ENCODE measurements around the gene MAGI2. TPM values are rescaled to one million over a fixed set of nuclear protein-coding genes. Genes with fewer than 3 reads are reported as not detected.

The MAGI2 gene
- total RNA-seq, 1 donor from 2014 or later: 8.0 TPM

GRCh38 chr7:78222001-78222751 is 1231.3 kb downstream of the MAGI2 start:
- no peak for DNase-seq

DNA sequence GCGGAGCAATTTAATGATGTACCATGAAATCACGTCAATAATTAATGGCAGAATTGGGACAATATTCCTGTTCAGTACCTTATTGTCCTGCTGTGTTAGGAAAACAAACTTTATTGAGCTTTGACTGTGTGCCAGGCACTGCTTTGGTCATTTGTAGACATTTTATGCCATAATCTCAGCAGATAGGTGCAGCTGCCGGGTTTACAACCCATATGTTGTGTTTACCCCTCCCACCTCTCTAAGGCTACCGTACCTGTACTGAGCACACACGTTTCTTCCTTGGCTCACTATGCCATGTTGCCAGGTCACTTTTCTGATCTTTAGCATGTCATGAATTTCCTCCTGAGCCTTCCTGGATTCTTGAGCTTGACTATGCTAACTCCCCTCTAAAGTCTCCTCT is 1232.7 kb downstream of the MAGI2 start:
- no peak for DNase-seq

GRCh38 chr7:78218876-78219275 is 1234.6 kb downstream of the MAGI2 start:
- no peak for DNase-seq

DNA sequence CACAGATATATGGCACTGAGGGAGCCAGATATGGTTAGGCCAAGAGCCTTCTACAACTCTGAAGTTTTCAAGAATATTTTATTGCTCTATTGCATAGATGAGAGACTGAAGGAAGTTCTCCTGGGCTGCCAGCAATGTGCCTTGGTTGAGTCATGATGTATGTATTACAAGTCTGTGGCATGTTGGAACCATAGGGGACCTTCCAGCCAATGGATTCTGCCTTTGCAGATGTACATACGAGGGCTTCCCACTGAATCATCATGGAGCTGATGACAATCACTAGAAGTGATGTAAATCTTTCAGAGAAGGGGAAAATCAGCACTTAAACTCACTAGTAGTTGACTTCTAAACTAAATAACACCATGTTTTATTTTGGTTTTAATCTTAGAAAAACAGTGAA is 1235.4 kb downstream of the MAGI2 start:
- no peak for DNase-seq

DNA sequence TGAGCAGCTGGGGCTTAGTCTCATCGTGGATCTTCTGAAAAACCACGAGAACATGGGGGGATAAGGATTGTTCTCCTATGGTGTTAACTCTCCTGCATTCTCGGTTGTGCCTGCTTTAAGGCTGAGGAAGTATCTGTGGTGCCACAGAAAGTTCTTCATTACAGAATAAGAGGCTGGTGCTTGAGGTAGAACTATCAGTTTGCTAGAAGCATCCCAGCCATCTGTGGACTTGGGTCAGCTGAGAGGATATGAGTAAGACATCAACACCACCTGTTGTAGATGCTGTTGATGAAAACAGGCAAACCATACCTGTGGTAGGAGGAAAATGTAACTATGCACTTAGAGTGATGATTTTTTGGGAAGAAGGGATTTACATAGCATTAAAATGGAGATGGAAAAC is 1238.3 kb downstream of the MAGI2 start:
- DNase-seq: no peak

DNA sequence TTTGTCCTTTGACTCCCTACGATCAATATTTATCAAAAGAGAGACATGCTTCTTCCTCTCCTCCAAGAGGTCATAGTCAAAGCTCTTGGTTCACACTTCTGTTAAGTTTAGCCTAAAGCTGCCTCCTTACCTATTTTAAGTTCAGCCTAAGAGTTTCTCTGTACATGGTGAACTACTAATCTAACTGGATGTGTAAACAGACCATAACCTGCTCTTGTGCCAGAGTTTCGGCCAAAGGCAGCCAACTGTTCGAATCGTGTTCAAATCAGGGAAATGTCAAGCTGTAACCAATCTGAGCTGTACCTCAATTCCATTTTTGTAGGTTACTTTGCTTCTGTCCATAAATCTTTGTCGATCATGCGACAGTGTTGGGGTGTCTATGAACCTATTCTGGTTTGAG is 1240.1 kb downstream of the MAGI2 start:
- DNase-seq: no peak

- DNase-seq: no peak
Observed at GRCh38 chr7:78212476-78213060, 1240.9 kb downstream of the MAGI2 start.

GRCh38 chr7:78207269-78207668 is 1246.2 kb downstream of the MAGI2 start:
- no peak for DNase-seq

DNA sequence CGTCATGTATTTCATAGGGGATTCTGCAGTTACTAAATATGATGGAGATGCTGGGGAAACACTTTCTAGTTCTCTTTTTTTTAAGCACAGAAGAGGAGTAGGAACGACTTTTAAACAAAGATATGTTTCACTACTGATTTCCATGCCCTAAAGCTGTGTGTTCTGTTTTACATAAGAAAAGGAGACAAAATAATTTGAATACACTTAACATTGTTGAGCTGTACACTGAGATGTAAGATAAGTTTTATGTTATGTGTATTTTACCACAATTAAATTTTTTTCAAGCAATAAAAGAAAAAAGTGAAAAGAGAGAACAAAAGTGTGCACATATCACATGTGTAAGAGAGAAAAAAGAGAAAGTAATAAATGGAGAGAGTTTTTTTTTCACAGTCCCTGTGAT is 1246.7 kb downstream of the MAGI2 start:
- DNase-seq: no peak

DNA sequence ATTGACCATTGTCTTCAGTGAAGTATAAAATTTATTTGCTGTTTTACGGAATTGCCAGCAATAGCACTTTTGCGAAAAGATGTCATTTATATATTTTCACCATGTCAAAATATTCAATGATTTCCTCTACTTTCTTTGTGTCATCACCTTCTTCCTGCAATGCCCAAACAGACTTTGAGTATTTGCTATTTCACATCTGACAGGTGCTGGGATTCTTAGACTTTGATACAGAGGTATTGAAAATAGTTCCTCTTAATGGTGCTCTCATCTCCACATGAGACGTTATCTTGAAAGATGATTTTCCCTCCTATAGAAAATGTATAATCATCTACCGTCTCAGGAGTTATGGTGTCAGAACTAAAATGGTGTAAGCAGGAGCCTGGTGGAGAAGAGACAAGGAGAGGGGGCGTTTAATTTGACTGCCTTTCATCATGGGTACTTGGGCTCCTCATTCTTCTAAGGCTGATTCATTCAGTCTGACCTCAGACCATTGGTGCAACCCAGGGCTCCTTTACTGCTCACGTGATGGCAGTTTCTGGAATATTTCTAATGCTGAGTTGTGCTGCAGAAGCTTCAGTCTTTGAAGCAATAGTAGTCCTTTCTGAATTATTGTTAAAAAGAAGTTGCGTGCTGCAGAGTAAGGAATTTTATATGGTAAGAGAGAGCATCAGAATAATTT is 1250.3 kb downstream of the MAGI2 start:
- no peak for DNase-seq

DNA sequence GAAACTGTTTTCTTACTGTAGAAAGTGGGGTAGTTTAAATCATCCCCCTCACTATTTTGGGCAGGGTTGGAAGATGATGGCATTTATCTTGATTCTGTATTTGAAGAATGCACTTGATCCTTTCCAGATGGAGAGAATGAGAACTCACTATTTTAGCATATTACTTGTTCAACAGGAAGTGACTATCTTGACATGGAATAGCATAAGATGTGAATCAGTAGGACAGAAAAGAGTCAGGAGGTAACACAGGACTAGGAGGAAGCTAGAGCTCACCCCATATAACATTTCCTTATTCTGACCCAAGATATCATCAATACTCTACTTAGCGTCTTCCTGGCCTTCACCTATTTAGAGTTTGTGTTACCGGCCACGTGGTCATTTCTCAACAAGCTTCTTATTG is 1254.7 kb downstream of the MAGI2 start:
- no peak for DNase-seq

GRCh38 chr7:78197447-78197846 is 1256.0 kb downstream of the MAGI2 start:
- no peak for DNase-seq

GRCh38 chr7:78195281-78195680 is 1258.2 kb downstream of the MAGI2 start:
- no peak for DNase-seq

- no peak for DNase-seq
Observed at GRCh38 chr7:78194611-78195010, 1258.9 kb downstream of the MAGI2 start.

DNA sequence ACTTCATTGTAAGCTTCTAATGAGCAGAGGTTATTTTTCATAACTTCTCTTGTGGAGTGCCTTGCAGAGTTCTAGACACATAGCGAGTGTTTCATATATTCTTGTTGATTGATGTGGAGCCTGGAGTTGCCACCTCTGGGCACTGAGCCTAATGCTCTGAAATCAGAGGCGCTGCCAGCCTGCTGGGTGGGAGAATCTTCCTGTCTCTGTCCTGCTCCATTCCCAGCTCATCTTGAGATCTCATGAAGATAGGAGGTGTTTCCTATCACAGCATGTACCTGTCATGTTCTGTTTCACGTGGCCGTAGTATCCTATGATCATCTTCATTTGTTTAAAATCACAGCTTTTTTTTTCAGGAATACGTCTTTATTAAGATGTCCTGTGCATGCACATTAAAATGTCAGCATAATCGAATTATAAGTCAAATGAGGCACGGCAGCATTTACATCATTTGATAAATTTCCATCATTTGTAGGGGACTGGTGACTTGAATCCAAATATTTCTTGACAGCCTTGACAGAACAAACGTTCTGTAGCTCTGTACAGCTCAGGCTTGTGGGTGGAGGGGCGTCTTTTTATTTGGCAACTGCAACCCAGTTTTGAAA is 1261.9 kb downstream of the MAGI2 start:
- no peak for DNase-seq

DNA sequence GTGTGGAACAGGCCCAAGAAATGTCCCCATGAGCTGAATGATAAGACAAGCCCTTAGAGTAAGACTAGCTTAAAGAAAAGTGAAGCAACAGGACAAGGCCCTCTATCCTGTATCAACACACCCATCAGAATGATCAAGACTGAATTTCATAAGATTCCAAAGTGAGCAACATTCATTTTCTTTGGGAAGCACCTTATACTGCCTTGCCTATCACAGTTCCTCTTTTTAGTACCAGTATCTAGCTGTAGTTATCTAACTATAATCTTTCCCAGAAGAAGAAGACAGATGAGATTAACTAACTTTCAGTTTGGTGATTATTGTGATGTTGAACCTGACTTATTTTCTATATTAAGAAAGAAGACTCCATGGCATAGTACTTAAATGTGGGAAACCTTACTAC is 1263.7 kb downstream of the MAGI2 start:
- no peak for DNase-seq

DNA sequence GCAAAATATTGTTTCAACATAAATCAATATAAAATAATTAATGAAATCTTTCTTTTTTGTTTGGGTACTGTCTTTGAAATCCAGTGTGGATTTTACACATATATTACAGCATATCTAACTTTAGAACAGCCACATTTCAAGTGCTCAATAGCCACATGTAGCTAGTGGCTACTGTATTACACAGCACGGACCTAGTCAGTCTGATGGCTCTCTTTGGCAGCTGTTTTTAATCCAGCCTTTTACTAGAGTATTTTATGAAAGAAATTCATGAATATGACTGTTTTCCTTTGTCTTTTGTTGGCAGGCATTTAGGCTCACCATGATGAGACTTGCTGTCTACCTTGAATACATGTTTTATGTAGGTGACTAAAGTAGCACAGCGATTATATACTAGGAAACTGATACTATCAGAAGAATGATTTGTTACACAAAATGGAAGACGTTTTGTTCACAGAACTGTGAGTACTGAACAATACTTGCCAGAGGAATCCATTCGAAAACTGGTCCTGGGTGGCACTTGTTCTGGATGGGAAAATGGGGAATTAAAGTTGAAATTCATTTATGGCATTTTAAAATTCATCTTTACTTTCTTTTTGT is 1268.2 kb downstream of the MAGI2 start:
- no peak for DNase-seq

DNA sequence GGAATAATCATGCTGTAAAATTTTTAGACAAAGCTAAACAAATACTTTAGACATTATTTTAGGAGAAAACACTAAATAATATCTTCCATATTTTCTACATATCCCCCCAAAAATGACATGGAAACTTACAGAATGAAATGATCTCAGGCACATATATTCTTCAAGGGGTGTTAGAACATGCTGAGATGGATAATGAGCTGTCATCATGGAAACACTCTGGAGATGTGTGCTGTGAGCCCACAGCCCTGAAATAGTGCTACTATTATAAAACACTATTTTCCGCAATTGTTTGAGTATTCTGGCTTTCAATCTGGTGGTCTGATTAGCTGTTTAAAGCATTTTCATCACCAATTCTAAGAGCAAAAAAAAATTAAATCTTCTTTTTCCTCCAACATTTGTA is 1269.2 kb downstream of the MAGI2 start:
- DNase-seq: no peak

DNA sequence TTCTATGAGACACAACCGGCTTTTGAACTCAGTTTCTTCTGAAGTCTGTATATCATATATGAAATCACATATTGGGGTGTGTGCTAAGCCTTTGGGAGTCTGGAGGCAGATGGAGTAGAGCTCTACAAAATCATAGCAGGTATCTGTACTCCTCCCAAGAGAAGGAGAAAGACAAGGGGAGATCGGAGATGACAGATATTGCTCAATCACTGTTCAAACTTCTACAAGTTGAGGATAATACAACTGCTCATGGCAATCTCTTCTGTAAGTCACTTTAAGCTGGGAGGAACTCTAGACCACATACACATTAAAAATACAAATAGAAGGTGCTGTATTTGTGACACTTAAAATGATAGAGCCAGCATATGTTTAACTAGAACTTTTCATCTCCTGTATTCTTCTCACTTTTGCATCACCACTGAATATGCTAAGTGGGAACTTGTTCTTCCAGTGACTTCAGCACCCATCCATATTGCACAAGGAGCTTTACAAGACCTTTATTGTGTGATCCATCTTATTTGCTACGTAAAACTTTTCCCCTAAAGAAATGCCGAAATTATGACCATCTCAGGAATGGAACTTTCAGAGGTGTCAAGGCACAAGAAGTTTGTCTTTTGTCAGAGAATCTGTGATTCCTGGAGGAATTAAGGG is 1273.5 kb downstream of the MAGI2 start:
- no peak for DNase-seq

DNA sequence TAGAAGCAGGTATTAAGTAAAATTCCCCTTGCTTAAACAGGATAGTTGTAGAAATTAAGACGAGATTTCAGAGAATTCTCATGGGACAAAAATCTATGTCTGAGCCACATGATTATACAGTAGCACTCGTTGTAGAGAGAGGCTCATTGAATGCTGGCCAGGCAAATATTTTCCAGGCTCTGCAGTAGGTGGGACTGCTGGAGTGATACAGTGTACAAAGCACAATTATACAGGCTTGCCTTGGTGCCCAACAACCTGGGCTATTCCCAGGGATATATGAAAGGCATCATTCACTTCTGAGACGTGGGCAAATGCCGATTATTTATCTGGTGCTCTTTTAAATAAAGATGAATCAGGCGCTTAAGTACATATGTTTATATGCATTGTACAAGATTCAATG is 1274.3 kb downstream of the MAGI2 start:
- no peak for DNase-seq

GRCh38 chr7:78178319-78178718 is 1275.1 kb downstream of the MAGI2 start:
- no peak for DNase-seq

GRCh38 chr7:78176171-78176570 is 1277.3 kb downstream of the MAGI2 start:
- peak; percentile 71 for DNase-seq

Data from tongue (tissue), 2 donors.